Fibroblast of lung (primary cell): ENCODE results near the gene NPNT. TPM values are rescaled to one million over a fixed set of nuclear protein-coding genes. Genes with fewer than 3 reads are reported as not detected.
A peak's percentile ranks its signal among the peaks of the same experiment; 100 is the strongest.

Source experiments
- DNase-seq, 2 donors: peaks; one replicate each; pipeline versions ENCODE4 v3.0.0 to v3.0.0-alpha.2; 2010; ENCODE audit warnings: low read depth in 2 of 2
- H2AFZ ChIP-seq: 2 replicates; pipeline ENCODE4 v1.5.1; 2012; ENCODE audit warnings: low read length, control low read depth, inconsistent platforms
- H3K27ac ChIP-seq: 2 replicates; pipeline ENCODE4 v1.5.1; 2011; ENCODE audit warnings: low read length, control low read depth; ENCODE audit not compliant: insufficient read depth
- H3K27me3 ChIP-seq: 2 replicates; pipeline ENCODE4 v1.5.1; 2011; ENCODE audit warnings: mild to moderate bottlenecking, low read length; ENCODE audit not compliant: control insufficient read depth, insufficient read depth
- H3K36me3 ChIP-seq: 2 replicates; pipeline ENCODE4 v1.5.1; 2011; ENCODE audit warnings: low read length; ENCODE audit not compliant: control insufficient read depth, insufficient read depth
- H3K4me1 ChIP-seq: 2 replicates; pipeline ENCODE4 v1.5.1; 2011; ENCODE audit warnings: low read length; ENCODE audit not compliant: control insufficient read depth, insufficient read depth; ENCODE audit errors: extremely low read depth
- H3K4me2 ChIP-seq: 2 replicates; pipeline ENCODE4 v1.5.1; 2011; ENCODE audit warnings: low read length, control low read depth; ENCODE audit not compliant: insufficient read depth; ENCODE audit errors: extremely low read depth
- H3K4me3 ChIP-seq, 4 experiments: fragments of 200-600 bp in 1 of 4; sonication (generic) in 1 of 4; replicated peaks in 1 of 4; 2 replicates each; pipeline ENCODE4 v1.5.1; 2011 to 2016; ENCODE audit warnings: low read length in 4 of 4, low read depth in 3 of 4, mild to moderate bottlenecking in 3 of 4, control low read depth in 2 of 4, inconsistent platforms in 1 of 4, mixed read lengths in 1 of 4; ENCODE audit not compliant: insufficient read depth in 1 of 4; ENCODE audit errors: control extremely low read depth in 1 of 4
- H3K79me2 ChIP-seq: 2 replicates; pipeline ENCODE4 v1.5.1; 2012; ENCODE audit warnings: mild to moderate bottlenecking, low read length, inconsistent platforms; ENCODE audit not compliant: control insufficient read depth, insufficient read depth
- H3K9ac ChIP-seq: 2 replicates; pipeline ENCODE4 v1.5.1; 2011; ENCODE audit warnings: mild to moderate bottlenecking, low read length, control low read depth; ENCODE audit not compliant: insufficient read depth
- H3K9me3 ChIP-seq: 2 replicates; pipeline ENCODE4 v1.5.1; 2012; ENCODE audit warnings: low read depth, low read length; ENCODE audit not compliant: control insufficient read depth, insufficient read depth
- H4K20me1 ChIP-seq: 2 replicates; pipeline ENCODE4 v1.5.1; 2011; ENCODE audit warnings: low read length; ENCODE audit not compliant: control insufficient read depth, insufficient read depth; ENCODE audit errors: extremely low read depth
- EZH2 ChIP-seq: IDR thresholded peaks from 2 replicates; pipeline ENCODE4 v1.5.1; 2012; ENCODE audit warnings: low read length, control low read depth, mild to moderate bottlenecking; ENCODE audit errors: missing control alignments
- polyA plus RNA-seq, 2 donors: library from polyadenylated mRNA; depleted of rRNA in 1 of 2; stranded (reverse) in 1 of 2; unstranded in 1 of 2; fragments of >200 nt; gene quantifications; 2 replicates each; pipeline ENCODE4 v1.2.1, GENCODE V29; 2011 to 2012; ENCODE audit warnings: missing spikeins in 1 of 2
- total RNA-seq: library from RNA; depleted of rRNA; stranded (reverse); fragments of >200 nt; gene quantifications from 2 replicates; pipeline ENCODE4 v1.2.1, GENCODE V29; 2014
- TF ChIP-seq, protein P1 (sequence below), 2 donors: IDR thresholded peaks in 1 of 2; conservative IDR thresholded peaks in 1 of 2; 1 replicate in 1 of 2; 2 replicates in 1 of 2; pipeline ENCODE4 v1.5.1; 2011 to 2012; ENCODE audit warnings: low read length in 2 of 2, control low read depth in 1 of 2, inconsistent platforms in 1 of 2, low read depth in 1 of 2, mild to moderate bottlenecking in 1 of 2

NPNT gene
- total and polyA plus RNA-seq, 2 donors (not counting 1 experiment from before 2014, with no cell fraction given) = 0.02 to 5.9 TPM

DNA sequence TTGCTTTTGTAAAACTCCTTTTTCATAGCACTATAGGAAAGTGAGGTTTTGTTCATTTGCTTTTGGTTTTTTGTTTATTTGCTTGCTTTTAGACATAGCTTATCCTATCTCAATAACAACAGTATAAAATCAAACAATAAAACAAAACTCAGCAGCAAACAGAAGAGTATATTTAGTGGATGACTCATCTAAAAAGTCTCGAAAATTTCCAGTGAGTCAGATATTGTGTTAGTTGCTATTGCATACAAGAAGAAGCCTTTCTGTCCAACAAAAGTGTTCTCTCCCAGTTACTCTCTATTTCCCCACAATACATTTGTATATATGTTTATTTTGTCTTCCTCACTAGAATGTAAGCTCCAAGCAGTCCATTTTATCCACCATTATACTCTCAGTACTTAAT, 36.0 kb upstream of the NPNT start:
- DNase-seq = peak; percentile 65 to 83
- Histone ChIP-seq H3K36me3 (no peaks in the 10 kb centered on the region), H3K4me3 (no peak overlapping the region), H3K4me1 (no peaks in the 10 kb centered on the region), H3K79me2 (no peaks in the 10 kb centered on the region), H3K27me3 (no peaks in the 10 kb centered on the region), H3K27ac (no peak overlapping the region), H2AFZ (no peak overlapping the region), H3K4me2 (no peak overlapping the region), H3K9ac (no peak overlapping the region), H3K9me3 (no peaks in the 10 kb centered on the region), H4K20me1 (no peaks in the 10 kb centered on the region)
- no peak for TF ChIP-seq EZH2
- TF ChIP-seq, protein P1, sequence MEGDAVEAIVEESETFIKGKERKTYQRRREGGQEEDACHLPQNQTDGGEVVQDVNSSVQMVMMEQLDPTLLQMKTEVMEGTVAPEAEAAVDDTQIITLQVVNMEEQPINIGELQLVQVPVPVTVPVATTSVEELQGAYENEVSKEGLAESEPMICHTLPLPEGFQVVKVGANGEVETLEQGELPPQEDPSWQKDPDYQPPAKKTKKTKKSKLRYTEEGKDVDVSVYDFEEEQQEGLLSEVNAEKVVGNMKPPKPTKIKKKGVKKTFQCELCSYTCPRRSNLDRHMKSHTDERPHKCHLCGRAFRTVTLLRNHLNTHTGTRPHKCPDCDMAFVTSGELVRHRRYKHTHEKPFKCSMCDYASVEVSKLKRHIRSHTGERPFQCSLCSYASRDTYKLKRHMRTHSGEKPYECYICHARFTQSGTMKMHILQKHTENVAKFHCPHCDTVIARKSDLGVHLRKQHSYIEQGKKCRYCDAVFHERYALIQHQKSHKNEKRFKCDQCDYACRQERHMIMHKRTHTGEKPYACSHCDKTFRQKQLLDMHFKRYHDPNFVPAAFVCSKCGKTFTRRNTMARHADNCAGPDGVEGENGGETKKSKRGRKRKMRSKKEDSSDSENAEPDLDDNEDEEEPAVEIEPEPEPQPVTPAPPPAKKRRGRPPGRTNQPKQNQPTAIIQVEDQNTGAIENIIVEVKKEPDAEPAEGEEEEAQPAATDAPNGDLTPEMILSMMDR (conservative IDR thresholded peaks at IDR 0.05 in 1 of 2, IDR thresholded peaks at IDR 0.05 in 1 of 2; ENCODE audit: low read depth in 1 of 2, low read length in 2 of 2) = no peak

GRCh38 chr4:105870963-105871362, 24.3 kb upstream of the NPNT start:
- no peaks in the 10 kb centered on the region for H3K27me3 ChIP-seq
- H4K20me1 ChIP-seq = no peaks in the 10 kb centered on the region
- no peaks in the 10 kb centered on the region for H3K9me3 ChIP-seq
- DNase-seq = no peak
- no peaks in the 10 kb centered on the region for H3K36me3 ChIP-seq
- H3K4me2 ChIP-seq = no peak overlapping the region
- no peak overlapping the region for H3K9ac ChIP-seq
- H2AFZ ChIP-seq = no peak overlapping the region
- no peaks in the 10 kb centered on the region for H3K79me2 ChIP-seq
- no peak overlapping the region for H3K27ac ChIP-seq
- no peak overlapping the region for H3K4me3 ChIP-seq
- no peak for TF ChIP-seq EZH2
- TF ChIP-seq, protein P1 (conservative IDR thresholded peaks at IDR 0.05 in 1 of 2, IDR thresholded peaks at IDR 0.05 in 1 of 2; ENCODE audit: low read depth in 1 of 2, low read length in 2 of 2) = no peak
- H3K4me1 ChIP-seq = no peaks in the 10 kb centered on the region

DNA sequence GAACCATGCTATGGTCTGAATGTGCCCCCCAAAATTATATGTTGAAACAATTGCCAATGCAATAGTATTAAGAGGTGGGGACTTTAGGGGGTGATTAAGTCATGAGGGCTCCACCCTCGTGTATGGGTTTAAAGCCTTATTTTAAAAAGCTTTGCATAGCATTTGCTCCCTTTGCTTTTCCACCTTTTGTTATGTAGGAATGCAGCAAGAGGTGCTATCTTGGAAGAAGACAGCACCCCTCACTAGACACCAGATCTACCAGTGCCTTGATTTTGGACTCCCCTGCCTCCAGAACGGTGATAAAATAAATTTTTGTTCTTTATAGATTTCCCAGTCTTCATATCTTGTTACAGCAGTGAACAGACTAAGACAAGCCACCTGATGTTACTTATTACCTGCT, 23.3 kb upstream of the NPNT start:
- Histone ChIP-seq H3K4me1 (no peaks in the 10 kb centered on the region), H4K20me1 (no peaks in the 10 kb centered on the region), H3K4me2 (no peak overlapping the region), H2AFZ (no peak overlapping the region), H3K36me3 (no peaks in the 10 kb centered on the region), H3K79me2 (no peaks in the 10 kb centered on the region), H3K27me3 (no peaks in the 10 kb centered on the region), H3K9me3 (no peaks in the 10 kb centered on the region), H3K9ac (no peak overlapping the region), H3K4me3 (no peak overlapping the region), H3K27ac (no peak overlapping the region)
- TF ChIP-seq EZH2 = no peak
- TF ChIP-seq, protein P1 (conservative IDR thresholded peaks at IDR 0.05 in 1 of 2, IDR thresholded peaks at IDR 0.05 in 1 of 2; ENCODE audit: low read depth in 1 of 2, low read length in 2 of 2) = no peak
- DNase-seq = no peak
